ENCODE results near the gene CDK5R2. TPM values are rescaled to one million over a fixed set of nuclear protein-coding genes. Genes with fewer than 3 reads are reported as not detected.

Gene CDK5R2
- total and polyA plus RNA-seq, 2 of the 13 experiments (the other 11 are each of a cell fraction or from before 2014, with no cell fraction given): not detected

DNA sequence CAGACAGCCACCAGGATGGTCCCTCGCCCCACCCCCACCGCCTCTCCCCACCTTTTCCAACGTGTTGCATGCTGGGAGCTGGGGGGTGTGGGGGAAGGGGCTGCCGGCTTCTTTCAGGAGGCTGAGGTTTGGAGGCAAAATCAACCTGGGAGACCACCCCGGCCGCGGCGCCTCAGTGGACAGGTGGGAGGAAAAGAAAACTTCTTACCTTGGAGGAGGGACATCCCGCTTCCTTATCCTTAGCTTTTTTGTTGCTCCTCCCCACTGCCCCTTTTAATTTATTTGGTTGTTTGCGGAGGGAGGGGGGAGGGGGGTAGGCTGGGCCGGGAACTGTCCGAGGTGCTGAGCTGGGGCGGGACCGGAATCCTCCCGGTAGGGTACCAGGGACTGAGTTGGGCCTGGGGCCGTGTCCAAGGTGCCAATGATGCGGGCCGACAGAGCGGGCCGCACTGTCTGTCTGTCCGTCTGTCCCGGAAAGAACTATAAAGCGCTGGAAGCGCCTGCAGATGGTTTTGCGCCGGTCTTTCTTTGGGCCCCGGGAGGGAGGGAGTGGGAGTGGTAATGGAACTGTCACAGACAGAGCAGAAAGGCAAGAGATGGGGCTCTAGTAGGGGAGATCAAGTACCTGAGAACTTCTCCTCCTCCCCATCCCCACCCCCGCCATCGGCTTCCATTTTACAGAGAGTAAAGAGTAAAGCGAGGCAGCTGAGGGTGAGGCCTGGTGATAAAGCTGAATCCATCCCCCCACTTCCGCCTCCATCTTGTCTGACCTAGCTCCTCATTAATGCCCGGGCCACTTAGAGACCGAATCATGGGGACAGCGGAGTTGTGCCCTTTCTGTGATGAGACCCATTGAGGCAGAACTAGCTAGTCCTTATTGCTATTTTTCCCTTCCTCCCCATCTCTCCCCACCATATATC lies 2.4 kb downstream of the CDK5R2 start:
- BruUV-seq (replicated peaks): no TSS peak
- 41% methylated on average over 34 of the region's 34 CpGs for WGBS (ENCODE audit: low lambda C conversion rate)
- Histone ChIP-seq H3K4me3 (replicated peaks in 1 of 3; ENCODE audit: insufficient read depth in 1 of 3, low read depth in 2 of 3, low read length in 3 of 3) (no peak overlapping the region), H3K79me2 (ENCODE audit: insufficient read depth, low read length) (no peaks in the 10 kb centered on the region), H3K9me3 (ENCODE audit: low read length) (no peaks in the 10 kb centered on the region), H3K36me3 (replicated peaks in 1 of 2; ENCODE audit: control insufficient read depth in 1 of 2, insufficient read depth in 2 of 2, low read length in 2 of 2) (no peaks in the 10 kb centered on the region), H2AFZ (ENCODE audit: low read length) (no peak overlapping the region), H3K9ac (ENCODE audit: insufficient read depth, low read depth, low read length) (no peak overlapping the region), H3K27ac (ENCODE audit: extremely low read length, insufficient read depth, low read length) (no peak overlapping the region), H3K27me3 (ENCODE audit: control insufficient read depth in 1 of 2, insufficient read depth in 2 of 2, low read length in 2 of 2) (peaks cover 11 to 76% of the 10 kb centered on the region in 2 experiments), H3K4me2 (ENCODE audit: low read depth, low read length) (no peak overlapping the region), H3K4me1 (ENCODE audit: insufficient read depth, low read length) (peaks cover 33% of the 10 kb centered on the region), H4K20me1 (ENCODE audit: insufficient read depth, low read length) (peaks cover 17% of the 10 kb centered on the region; the same call in 1 of the 2 replicates)
- TF ChIP-seq, protein P1, sequence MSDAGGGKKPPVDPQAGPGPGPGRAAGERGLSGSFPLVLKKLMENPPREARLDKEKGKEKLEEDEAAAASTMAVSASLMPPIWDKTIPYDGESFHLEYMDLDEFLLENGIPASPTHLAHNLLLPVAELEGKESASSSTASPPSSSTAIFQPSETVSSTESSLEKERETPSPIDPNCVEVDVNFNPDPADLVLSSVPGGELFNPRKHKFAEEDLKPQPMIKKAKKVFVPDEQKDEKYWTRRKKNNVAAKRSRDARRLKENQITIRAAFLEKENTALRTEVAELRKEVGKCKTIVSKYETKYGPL (CRISPR knock-in tag; IDR thresholded peaks at IDR 0.05): no peak
- no peak for TF ChIP-seq ZNF629 (CRISPR knock-in tag; conservative IDR thresholded peaks at IDR 0.05)
- TF ChIP-seq, protein P2, sequence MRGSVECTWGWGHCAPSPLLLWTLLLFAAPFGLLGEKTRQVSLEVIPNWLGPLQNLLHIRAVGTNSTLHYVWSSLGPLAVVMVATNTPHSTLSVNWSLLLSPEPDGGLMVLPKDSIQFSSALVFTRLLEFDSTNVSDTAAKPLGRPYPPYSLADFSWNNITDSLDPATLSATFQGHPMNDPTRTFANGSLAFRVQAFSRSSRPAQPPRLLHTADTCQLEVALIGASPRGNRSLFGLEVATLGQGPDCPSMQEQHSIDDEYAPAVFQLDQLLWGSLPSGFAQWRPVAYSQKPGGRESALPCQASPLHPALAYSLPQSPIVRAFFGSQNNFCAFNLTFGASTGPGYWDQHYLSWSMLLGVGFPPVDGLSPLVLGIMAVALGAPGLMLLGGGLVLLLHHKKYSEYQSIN (CRISPR knock-in tag; IDR thresholded peaks at IDR 0.05; ENCODE audit: borderline replicate concordance): peak; percentile 15; the same call in 1 of the 2 replicates
- TF ChIP-seq AHR (CRISPR knock-in tag; IDR thresholded peaks at IDR 0.05): no peak
- peak; percentile 83; the same call in 1 of the 2 replicates for TF ChIP-seq MIER2 (CRISPR knock-in tag; IDR thresholded peaks at IDR 0.05)
- TF ChIP-seq, protein P3, sequence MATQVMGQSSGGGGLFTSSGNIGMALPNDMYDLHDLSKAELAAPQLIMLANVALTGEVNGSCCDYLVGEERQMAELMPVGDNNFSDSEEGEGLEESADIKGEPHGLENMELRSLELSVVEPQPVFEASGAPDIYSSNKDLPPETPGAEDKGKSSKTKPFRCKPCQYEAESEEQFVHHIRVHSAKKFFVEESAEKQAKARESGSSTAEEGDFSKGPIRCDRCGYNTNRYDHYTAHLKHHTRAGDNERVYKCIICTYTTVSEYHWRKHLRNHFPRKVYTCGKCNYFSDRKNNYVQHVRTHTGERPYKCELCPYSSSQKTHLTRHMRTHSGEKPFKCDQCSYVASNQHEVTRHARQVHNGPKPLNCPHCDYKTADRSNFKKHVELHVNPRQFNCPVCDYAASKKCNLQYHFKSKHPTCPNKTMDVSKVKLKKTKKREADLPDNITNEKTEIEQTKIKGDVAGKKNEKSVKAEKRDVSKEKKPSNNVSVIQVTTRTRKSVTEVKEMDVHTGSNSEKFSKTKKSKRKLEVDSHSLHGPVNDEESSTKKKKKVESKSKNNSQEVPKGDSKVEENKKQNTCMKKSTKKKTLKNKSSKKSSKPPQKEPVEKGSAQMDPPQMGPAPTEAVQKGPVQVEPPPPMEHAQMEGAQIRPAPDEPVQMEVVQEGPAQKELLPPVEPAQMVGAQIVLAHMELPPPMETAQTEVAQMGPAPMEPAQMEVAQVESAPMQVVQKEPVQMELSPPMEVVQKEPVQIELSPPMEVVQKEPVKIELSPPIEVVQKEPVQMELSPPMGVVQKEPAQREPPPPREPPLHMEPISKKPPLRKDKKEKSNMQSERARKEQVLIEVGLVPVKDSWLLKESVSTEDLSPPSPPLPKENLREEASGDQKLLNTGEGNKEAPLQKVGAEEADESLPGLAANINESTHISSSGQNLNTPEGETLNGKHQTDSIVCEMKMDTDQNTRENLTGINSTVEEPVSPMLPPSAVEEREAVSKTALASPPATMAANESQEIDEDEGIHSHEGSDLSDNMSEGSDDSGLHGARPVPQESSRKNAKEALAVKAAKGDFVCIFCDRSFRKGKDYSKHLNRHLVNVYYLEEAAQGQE (IDR thresholded peaks at IDR 0.05; ENCODE audit: borderline replicate concordance in 1 of 2, low read depth in 1 of 2, low read length in 2 of 2): peak; percentile 59 to 92
- DNase-seq (ENCODE audit: low spot score) (no peak), FAIRE-seq (no peak), ATAC-seq (no peak)
- ChIA-PET POLR2A (no interaction called here), CTCF (ENCODE audit: low intra/inter-chr PET ratio, low total read pairs) (no interaction called here)
- in situ Hi-C loops (cut with HindIII; ENCODE audit: extremely low pct_ligation_motif_present, low pct_unique_long_range_greater_than_20kb) (no loop called here), intact Hi-C loops (cut with micrococcal nuclease; ENCODE audit: unreplicated experiment) (no loop called here)
